Sigmoid colon (tissue), 4 donors: ENCODE results near the gene GRB2.
"Not testable (repeated sequence)": the region's sequence is repeated elsewhere in the genome, so short reads cannot be mapped to it uniquely, and the experiment has no call there.

Experiments
- CTCF ChIP-seq, 4 experiments: fragments of 450-650 bp in 3 of 4; fragments of 200-600 bp in 1 of 4; IDR thresholded peaks; one replicate each; pipeline ENCODE4 v1.5.1; 2016 to 2019; ENCODE audit warnings: antibody characterized with exemption in 4 of 4, mild to moderate bottlenecking in 3 of 4, moderate library complexity in 2 of 4
- EP300 ChIP-seq, 4 donors: sonication (generic); formaldehyde crosslinking; IDR thresholded peaks; one replicate each; pipeline ENCODE4 v1.6.1; 2017; ENCODE audit warnings: antibody characterized with exemption in 4 of 4
- POLR2AphosphoS5 ChIP-seq, 4 donors: sonication (generic); formaldehyde crosslinking; IDR thresholded peaks; one replicate each; pipeline ENCODE4 v1.6.1; 2017; ENCODE audit warnings: antibody characterized with exemption in 4 of 4

- TF ChIP-seq CTCF, EP300, POLR2AphosphoS5 (IDR thresholded peaks at IDR 0.05): not testable (repeated sequence)
Observed at GRCh38 chr17:75346368-75346767, 59.1 kb downstream of the GRB2 start.
